Measurements from ENCODE around the gene NTPCR.

DNA sequence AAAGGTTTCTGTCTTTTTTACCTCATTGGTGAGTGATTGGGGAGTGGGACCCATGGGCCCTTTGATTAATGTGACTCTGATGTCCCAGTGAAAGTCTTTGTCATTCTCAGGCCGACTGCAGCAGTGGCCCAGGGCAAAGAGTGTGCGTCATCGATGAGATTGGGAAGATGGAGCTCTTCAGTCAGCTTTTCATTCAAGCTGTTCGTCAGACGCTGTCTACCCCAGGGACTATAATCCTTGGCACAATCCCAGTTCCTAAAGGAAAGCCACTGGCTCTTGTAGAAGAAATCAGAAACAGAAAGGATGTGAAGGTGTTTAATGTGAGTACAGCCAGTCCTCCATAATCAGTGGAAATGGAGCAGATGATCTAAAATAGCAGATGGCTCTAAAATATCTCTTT is 19.4 kb downstream of the NTPCR start:
- TF ChIP-seq, protein P1, sequence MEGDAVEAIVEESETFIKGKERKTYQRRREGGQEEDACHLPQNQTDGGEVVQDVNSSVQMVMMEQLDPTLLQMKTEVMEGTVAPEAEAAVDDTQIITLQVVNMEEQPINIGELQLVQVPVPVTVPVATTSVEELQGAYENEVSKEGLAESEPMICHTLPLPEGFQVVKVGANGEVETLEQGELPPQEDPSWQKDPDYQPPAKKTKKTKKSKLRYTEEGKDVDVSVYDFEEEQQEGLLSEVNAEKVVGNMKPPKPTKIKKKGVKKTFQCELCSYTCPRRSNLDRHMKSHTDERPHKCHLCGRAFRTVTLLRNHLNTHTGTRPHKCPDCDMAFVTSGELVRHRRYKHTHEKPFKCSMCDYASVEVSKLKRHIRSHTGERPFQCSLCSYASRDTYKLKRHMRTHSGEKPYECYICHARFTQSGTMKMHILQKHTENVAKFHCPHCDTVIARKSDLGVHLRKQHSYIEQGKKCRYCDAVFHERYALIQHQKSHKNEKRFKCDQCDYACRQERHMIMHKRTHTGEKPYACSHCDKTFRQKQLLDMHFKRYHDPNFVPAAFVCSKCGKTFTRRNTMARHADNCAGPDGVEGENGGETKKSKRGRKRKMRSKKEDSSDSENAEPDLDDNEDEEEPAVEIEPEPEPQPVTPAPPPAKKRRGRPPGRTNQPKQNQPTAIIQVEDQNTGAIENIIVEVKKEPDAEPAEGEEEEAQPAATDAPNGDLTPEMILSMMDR (IDR thresholded peaks at IDR 0.05; ENCODE audit: borderline replicate concordance, extremely low read depth, low read length, poor library complexity, severe bottlenecking), result no peak
- no peak for TF ChIP-seq EZH2 (IDR thresholded peaks at IDR 0.05; ENCODE audit: borderline replicate concordance, low read depth, low read length, severe bottlenecking)

Measured in DND-41 (cell line).